ENCODE measurements around the gene SHTN1. TPM values are rescaled to one million over a fixed set of nuclear protein-coding genes. Genes with fewer than 3 reads are reported as not detected.

The SHTN1 gene
- total RNA-seq, 3 donors from 2014 or later (not counting 1 experiment from before 2014, with no cell fraction given), result 0.88 to 1.4 (median 1.1) TPM

- H3K4me1 Mint-ChIP-seq, result no peaks in the 10 kb centered on the region
- H3K27me3 Mint-ChIP-seq (ENCODE audit: low read depth in 2 of 2), result peaks cover 0 to 3% of the 10 kb centered on the region in 2 donors
- no peak for TF ChIP-seq CTCF (IDR thresholded peaks at IDR 0.05)
- H3K9me3 Mint-ChIP-seq, result peaks cover 2 to 4% of the 10 kb centered on the region in 2 donors
- Histone ChIP-seq H3K27ac (ENCODE audit: low read length) (no peak overlapping the region), H3K4me3 (ENCODE audit: low read length) (no peak overlapping the region), H3K36me3 (ENCODE audit: control insufficient read depth, insufficient read depth, low read length) (no peaks in the 10 kb centered on the region), H3K9me3 (ENCODE audit: control insufficient read depth, insufficient read depth, low read length) (no peaks in the 10 kb centered on the region), H3K4me1 (ENCODE audit: control insufficient read depth, insufficient read depth, low read length) (no peaks in the 10 kb centered on the region), H3K27me3 (ENCODE audit: control insufficient read depth, insufficient read depth, low read length) (no peaks in the 10 kb centered on the region)
- H3K36me3 Mint-ChIP-seq, result no peaks in the 10 kb centered on the region
- intact Hi-C loops (cut with micrococcal nuclease), result no loop called here
- 66% methylated on average over 4 of the region's 4 CpGs for WGBS (ENCODE audit: insufficient coverage)
- ATAC-seq (no peak), DNase-seq (no peak)
- H3K27ac Mint-ChIP-seq, result no peak overlapping the region
- H3K4me3 Mint-ChIP-seq, result no peak overlapping the region
Observed at GRCh38 chr10:116868198-116868676, 136.8 kb downstream of the SHTN1 start.

GRCh38 chr10:116866987-116867595 lies 137.9 kb downstream of the SHTN1 start:
- intact Hi-C loops (cut with micrococcal nuclease), result no loop called here

GRCh38 chr10:116866066-116866465 lies 138.9 kb downstream of the SHTN1 start:
- ATAC-seq, result no peak
- H3K4me1 Mint-ChIP-seq, result no peaks in the 10 kb centered on the region
- H3K36me3 Mint-ChIP-seq, result no peaks in the 10 kb centered on the region
- H3K27ac Mint-ChIP-seq, result no peak overlapping the region
- 82% methylated on average over 1 of the region's 2 CpGs for WGBS (ENCODE audit: insufficient coverage)
- Histone ChIP-seq H3K4me1 (ENCODE audit: control insufficient read depth, insufficient read depth, low read length) (no peaks in the 10 kb centered on the region), H3K9me3 (ENCODE audit: control insufficient read depth, insufficient read depth, low read length) (no peaks in the 10 kb centered on the region), H3K36me3 (ENCODE audit: control insufficient read depth, insufficient read depth, low read length) (no peaks in the 10 kb centered on the region), H3K27me3 (ENCODE audit: control insufficient read depth, insufficient read depth, low read length) (no peaks in the 10 kb centered on the region), H3K27ac (ENCODE audit: low read length) (no peak overlapping the region), H3K4me3 (ENCODE audit: low read length) (no peak overlapping the region)
- no peaks in the 10 kb centered on the region for H3K9me3 Mint-ChIP-seq
- no peaks in the 10 kb centered on the region for H3K27me3 Mint-ChIP-seq (ENCODE audit: low read depth in 2 of 2)
- intact Hi-C loops (cut with micrococcal nuclease), result no loop called here
- H3K4me3 Mint-ChIP-seq, result no peak overlapping the region
- no peak for DNase-seq
- no peak for TF ChIP-seq CTCF (IDR thresholded peaks at IDR 0.05)

More at GRCh38 chr10:116866987-116867595, 137.9 kb downstream of the SHTN1 start:
- no peaks in the 10 kb centered on the region for H3K27me3 Mint-ChIP-seq (ENCODE audit: low read depth in 2 of 2)
- no peak overlapping the region for H3K4me3 ChIP-seq (ENCODE audit: low read length)
- no peaks in the 10 kb centered on the region for H3K4me1 ChIP-seq (ENCODE audit: control insufficient read depth, insufficient read depth, low read length)
- no peak for DNase-seq
- no peaks in the 10 kb centered on the region for H3K9me3 ChIP-seq (ENCODE audit: control insufficient read depth, insufficient read depth, low read length)
- 90% methylated on average over 6 of the region's 6 CpGs for WGBS (ENCODE audit: insufficient coverage)
- no peak overlapping the region for H3K4me3 Mint-ChIP-seq
- H3K27me3 ChIP-seq (ENCODE audit: control insufficient read depth, insufficient read depth, low read length), result no peaks in the 10 kb centered on the region
- H3K36me3 Mint-ChIP-seq, result no peaks in the 10 kb centered on the region
- TF ChIP-seq CTCF (IDR thresholded peaks at IDR 0.05), result no peak
- no peak overlapping the region for H3K27ac ChIP-seq (ENCODE audit: low read length)
- no peaks in the 10 kb centered on the region for H3K9me3 Mint-ChIP-seq
- ATAC-seq, result no peak
- H3K36me3 ChIP-seq (ENCODE audit: control insufficient read depth, insufficient read depth, low read length), result no peaks in the 10 kb centered on the region
- H3K4me1 Mint-ChIP-seq, result no peaks in the 10 kb centered on the region
- no peak overlapping the region for H3K27ac Mint-ChIP-seq

GRCh38 chr10:116864436-116864835 lies 140.6 kb downstream of the SHTN1 start:
- Histone ChIP-seq H3K4me3 (ENCODE audit: low read length) (no peak overlapping the region), H3K27me3 (ENCODE audit: control insufficient read depth, insufficient read depth, low read length) (no peaks in the 10 kb centered on the region), H3K9me3 (ENCODE audit: control insufficient read depth, insufficient read depth, low read length) (no peaks in the 10 kb centered on the region), H3K4me1 (ENCODE audit: control insufficient read depth, insufficient read depth, low read length) (no peaks in the 10 kb centered on the region), H3K36me3 (ENCODE audit: control insufficient read depth, insufficient read depth, low read length) (no peaks in the 10 kb centered on the region), H3K27ac (ENCODE audit: low read length) (no peak overlapping the region)
- Mint-ChIP-seq H3K36me3 (no peaks in the 10 kb centered on the region), H3K9me3 (peaks cover 0 to 2% of the 10 kb centered on the region in 2 donors), H3K4me3 (no peak overlapping the region), H3K4me1 (no peaks in the 10 kb centered on the region), H3K27me3 (ENCODE audit: low read depth in 2 of 2) (no peaks in the 10 kb centered on the region), H3K27ac (no peak overlapping the region)
- DNase-seq (no peak), ATAC-seq (no peak)
- intact Hi-C loops (cut with micrococcal nuclease), result no loop called here
- 93% methylated on average over 4 of the region's 4 CpGs for WGBS (ENCODE audit: insufficient coverage)
- TF ChIP-seq CTCF (IDR thresholded peaks at IDR 0.05), result no peak

Measured in natural killer cell (primary cell).